HUDEP-2 (cell line): Measurements from ENCODE around the gene TMEM151B.

Experiments used
- DNase-seq, 76 experiments: peaks; one replicate each; lab custom pipeline; 2025; ENCODE audit not compliant: unreplicated experiment in 76 of 76; lab: John Stamatoyannopoulos, UW

TMEM151B gene

GRCh38 chr6:44250067-44250717, 20.1 kb upstream of the TMEM151B start:
- no peak for DNase-seq

DNA sequence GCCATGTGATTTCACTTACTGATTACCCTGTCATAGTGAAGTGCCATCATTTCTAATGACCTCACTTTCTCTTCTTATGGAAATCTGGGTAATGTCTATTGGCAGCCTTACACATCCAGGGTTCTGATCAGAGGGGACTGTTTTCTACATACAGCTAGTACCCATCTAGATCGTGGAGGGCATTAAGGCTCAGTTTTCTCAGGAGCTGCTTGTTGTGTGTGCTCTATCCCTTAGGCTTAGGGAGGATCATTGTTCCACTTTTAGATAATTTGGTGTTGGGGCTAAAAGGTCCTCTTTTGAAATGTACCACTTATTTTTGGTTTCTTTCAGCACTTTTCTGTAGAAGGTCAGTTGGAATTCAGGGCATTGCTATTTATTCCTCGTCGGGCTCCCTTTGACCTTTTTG, 19.5 kb upstream of the TMEM151B start:
- no peak for DNase-seq

DNA sequence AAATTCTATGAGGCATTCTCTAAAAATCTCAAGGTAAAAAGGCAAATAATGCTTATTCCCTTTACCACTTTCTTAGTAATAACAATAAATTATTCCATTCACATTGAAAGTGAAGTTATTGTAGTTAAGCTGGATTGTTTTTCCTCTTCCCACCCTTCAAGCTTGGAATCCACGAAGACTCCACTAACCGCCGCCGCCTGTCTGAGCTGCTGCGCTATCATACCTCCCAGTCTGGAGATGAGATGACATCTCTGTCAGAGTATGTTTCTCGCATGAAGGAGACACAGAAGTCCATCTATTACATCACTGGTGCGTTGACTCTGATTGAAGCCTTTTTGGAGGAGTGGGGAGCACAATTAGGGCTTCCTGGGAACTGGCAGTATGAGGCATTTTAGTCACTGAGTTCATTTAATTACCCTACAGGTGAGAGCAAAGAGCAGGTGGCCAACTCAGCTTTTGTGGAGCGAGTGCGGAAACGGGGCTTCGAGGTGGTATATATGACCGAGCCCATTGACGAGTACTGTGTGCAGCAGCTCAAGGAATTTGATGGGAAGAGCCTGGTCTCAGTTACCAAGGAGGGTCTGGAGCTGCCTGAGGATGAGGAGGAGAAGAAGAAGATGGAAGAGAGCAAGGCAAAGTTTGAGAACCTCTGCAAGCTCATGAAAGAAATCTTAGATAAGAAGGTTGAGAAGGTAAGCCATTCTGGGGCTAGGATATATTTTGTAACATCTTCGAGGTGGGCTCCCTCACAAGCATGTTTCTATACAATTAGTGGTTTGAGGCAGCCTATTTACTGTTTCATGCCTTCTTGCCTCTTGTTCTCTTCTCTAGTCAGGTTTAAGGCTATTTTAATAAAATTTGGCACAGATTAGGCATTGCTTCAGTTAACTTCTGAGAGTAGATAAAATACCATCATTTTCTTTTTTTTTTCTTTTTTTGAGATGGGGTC, 18.4 kb upstream of the TMEM151B start:
- DNase-seq, result no peak

DNA sequence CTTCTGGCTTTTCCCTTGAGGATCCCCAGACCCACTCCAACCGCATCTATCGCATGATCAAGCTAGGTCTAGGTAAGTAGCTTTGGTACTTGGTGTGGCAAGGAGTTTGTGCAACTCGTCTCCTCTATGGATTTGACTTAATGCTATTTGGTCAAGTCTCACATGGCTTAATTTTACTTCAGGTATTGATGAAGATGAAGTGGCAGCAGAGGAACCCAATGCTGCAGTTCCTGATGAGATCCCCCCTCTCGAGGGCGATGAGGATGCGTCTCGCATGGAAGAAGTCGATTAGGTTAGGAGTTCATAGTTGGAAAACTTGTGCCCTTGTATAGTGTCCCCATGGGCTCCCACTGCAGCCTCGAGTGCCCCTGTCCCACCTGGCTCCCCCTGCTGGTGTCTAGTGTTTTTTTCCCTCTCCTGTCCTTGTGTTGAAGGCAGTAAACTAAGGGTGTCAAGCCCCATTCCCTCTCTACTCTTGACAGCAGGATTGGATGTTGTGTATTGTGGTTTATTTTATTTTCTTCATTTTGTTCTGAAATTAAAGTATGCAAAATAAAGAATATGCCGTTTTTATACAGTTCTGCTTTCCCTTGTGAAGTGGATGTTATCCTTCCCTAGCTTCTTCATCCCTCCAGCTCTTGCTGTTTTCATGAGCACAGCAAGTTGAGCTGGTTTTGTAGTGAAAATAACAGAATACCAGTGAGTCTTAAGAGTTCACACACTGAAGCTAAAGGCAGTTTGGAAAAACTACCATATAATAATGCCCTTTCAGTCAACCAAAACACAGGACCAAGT, 16.7 kb upstream of the TMEM151B start:
- DNase-seq, result peak in 66 of 76 experiments; percentile 17 to 84 (median 62)

DNA sequence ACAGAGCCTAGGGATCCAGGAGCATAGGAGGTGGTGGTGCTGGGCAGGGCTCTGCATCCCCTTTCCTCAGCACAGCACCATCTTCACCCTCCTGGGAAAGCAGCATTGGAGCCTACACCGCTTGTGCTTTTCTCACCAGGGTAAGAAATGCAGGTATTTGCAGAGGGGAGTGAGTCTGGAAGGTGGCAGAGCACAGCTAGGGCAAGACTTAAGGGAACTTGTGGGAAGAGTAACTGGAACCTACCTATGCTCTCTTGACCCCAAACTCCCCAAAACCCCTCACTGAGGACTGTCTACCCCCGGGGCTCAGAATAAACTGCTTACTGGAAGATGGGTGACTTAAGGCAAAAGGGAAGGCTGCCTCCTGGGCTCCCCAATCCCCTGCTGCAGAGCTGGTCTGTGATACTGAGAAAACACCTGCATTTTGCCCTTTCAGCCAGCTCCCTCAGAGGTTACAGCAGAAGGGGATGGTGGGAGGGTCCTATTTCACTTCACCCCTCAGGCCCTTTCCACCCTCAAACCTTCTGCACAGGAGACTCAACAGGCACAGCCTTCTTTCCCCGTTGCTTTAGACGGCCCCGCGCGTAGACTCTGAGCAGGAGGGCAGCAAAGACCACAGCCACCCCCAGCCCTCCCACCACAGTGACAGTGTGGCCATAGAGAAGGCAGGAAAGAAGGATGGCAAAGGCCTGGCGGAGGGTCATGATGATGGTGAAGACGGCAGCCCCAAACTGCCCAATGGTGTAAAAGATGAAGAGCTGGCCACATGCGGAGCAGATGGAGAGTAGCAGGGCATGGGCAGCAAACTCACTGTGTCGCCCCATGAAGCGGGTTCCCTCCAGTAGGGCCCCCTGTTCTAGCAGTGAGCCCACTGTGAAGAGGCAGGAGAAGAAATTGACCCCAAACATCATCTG, 15.8 kb upstream of the TMEM151B start:
- peak in 6 of 76 experiments; percentile 20 to 54 (median 39) for DNase-seq

DNA sequence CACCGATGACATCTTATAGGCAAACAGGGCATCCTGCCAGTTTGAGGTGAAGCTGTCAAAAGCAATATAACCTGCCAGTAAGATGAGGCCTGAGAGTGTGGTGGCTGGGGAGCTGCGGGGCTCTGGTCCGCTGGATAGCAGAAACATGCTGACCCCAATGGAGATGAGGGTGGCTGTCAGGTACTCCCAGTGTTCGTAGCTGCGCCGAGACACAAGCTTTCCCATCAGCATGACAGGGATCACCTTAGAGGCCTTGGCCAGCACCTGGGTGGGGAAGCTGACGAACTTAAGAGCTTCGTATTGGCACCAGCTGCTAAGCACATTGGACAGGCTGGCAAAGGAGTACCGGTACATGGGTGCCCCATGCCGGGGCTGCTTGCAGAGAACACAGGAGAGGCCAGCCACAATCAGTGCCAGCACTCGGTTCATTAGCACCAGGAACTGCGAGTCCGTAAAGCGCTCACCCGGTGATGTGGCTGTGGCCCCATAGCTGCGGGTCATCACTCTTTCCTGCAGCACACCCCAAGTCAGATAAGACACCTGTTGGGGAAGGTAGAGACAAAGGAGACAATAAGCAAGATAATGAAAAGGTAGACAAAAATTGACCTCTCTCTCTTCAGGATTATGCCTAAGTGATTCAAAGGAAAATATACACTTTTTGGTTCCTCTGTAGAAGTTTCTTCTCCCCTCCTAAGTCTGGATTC, 15.0 kb upstream of the TMEM151B start:
- peak in 15 of 76 experiments; percentile 18 to 76 (median 40) for DNase-seq

DNA sequence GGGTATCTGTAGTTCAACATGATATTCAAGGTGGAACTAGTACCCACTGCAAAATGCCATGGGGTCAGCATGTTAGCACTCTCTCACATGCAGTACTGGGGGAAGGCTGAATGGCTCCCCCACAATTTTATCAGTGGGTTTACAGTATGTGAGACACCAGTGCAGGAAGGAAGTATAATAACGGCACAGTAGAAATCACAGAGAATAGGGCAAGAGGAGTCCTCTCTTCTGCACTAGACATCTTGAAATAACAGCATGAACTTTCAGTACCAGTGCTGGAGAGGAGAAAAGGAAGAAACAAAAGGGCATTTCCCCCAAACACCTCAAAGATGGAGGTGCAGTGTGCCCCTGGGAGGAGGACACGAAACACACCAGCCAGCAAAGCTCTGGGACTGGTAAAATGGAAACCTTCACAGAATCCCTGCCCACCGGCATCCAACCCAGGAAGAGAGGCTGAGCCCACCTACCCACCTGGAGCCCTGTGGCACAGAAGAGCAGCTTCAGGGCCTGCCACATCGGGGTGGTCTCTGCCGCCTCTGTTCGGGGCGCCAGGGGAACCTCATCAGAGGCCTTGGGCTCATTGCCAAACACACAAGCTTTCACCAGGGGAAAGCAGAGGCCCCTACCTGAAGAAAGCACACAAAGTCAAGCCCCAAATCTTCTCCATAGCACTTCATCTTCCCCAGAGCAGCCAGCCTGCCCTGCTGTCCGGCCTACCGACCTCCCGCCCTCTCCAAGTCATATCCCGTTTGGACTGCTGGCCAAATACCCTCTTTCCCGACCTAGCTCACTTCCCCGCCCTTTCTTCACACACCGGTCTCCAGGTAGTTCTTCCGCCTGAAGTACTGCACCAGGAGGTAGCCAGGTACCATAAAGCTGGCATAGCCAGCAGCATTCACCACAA, 14.1 kb upstream of the TMEM151B start:
- peak in 6 of 76 experiments; percentile 23 to 62 (median 34) for DNase-seq

DNA sequence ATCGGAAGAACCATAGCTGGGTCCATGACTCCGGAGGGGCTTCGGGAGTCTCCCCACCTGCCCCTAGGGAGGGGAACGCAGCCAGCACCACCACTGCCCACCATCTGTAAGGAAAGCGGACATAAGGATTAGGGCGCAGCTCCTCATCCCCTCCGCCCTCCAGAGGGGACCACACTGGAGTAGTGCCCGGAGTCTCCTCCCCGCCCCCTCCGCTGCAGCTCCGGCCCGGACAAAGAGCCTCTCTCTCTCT, 13.6 kb upstream of the TMEM151B start:
- peak in 1 of 76 experiments; percentile 51 for DNase-seq

DNA sequence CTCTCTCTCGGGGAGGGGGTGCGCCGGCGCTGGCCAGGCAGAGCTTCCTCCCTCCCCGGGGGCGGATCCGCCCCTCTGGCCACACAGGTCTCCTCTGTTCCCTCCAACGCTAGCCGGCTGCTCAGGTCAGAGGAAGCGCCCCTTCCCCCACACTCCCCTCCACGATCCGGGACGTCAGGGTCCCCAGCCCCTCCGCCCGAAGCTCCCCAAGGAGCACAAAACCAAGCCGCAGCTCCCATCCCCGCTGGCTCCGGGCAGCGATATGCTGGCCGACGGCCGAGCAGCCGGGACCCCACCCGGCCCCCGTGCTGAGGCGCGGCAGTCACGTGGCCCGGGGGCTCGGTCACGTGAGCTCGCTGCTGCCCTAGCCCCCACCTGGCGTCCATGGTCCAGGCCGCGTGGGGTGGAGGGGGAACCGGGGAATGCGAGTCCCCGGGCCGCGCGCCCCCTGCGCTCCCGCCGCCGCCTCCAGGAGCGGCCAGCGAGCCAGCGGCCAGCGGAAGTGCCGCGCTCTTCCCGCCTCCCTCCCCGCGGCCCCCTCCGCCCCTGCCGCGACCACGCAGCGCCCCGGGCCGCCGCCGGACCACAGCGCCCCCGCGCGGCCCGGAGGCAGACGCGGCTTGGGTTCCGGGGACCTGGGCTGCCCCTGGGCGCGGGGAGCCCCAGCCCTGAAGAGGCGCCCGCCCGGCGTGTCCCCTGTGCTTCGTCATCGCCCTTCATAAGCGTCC, 13.1 kb upstream of the TMEM151B start, which contains the start of gene SLC35B2:
Gene SLC35B2, minus strand, starts transcription at position 504 of the 728 bp plus-strand sequence. Its CDS starts 118 bp downstream, at position 386.
- DNase-seq, result peak in 62 of 76 experiments; percentile 30 to 88 (median 70)

- DNase-seq, result no peak
Observed at GRCh38 chr6:44257753-44258324, 12.4 kb upstream of the TMEM151B start.

GRCh38 chr6:44258325-44258863, 11.9 kb upstream of the TMEM151B start:
- no peak for DNase-seq

- no peak for DNase-seq
Observed at GRCh38 chr6:44258921-44259320, 11.3 kb upstream of the TMEM151B start.

DNA sequence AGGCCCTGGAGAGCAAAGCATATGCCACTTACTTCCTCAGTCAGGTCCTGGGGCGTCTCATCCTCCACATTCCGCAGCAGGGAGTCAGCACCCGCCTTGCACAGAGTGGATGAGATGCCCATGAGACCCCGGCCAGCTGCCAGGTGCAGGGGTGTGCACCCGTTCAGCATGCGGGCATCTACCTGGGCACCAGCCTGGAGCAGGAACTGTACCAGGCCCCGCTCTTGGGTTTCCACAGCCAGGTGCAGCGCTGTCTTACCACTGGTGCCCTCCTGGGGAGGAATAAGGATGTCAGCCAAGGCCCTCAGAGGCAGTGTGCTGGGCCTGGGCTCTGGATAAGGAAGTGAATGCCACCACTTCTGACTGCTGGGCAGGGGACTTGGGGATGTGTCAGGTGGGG, 10.2 kb upstream of the TMEM151B start:
- DNase-seq, result no peak

GRCh38 chr6:44260451-44261297, 9.6 kb upstream of the TMEM151B start:
- no peak for DNase-seq

DNA sequence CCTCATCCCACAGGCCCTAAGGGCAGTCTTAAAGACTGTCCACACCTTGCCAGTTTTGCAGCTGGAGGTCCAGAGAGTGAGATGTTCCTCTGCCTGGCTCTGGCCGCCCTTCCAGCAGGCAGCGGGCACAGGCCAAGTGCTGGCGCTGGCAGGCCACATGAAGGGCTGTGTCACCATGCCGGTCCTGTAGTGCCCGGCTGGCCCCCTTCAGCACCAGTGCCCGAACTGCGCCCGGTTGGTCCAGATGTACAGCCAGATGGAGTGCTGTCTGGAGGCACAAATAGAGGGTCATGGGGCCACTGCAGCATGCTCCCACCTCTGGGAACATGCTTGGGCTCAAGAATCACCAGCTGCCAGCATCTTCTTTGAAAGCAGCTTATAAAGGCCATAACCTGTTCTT, 8.7 kb upstream of the TMEM151B start:
- no peak for DNase-seq
